Loucy (cell line): Measurements from ENCODE around the gene ALG14.
A peak's percentile ranks its signal among the peaks of the same experiment; 100 is the strongest.

Experiments used
- H2AFZ ChIP-seq: fragments of 200-600 bp; sonication (generic); 2 replicates; pipeline ENCODE4 v1.6.0; 2016; ENCODE audit warnings: antibody characterized with exemption, mild to moderate bottlenecking, low read length, moderate library complexity
- H3F3A ChIP-seq: fragments of 200-600 bp; 2 replicates; pipeline ENCODE4 v1.6.0; 2016; ENCODE audit warnings: antibody characterized with exemption, low read depth, mild to moderate bottlenecking
- H3K27me3 ChIP-seq: fragments of 200-600 bp; sonication (generic); 2 replicates; pipeline ENCODE4 v1.6.1; 2014; ENCODE audit warnings: low read length, mild to moderate bottlenecking; ENCODE audit not compliant: insufficient read depth, poor library complexity, severe bottlenecking
- H3K36me3 ChIP-seq: fragments of 200-600 bp; sonication (generic); 2 replicates; pipeline ENCODE4 v1.6.1; 2016; ENCODE audit warnings: low read length; ENCODE audit not compliant: insufficient read depth
- H3K4me1 ChIP-seq: fragments of 200-600 bp; sonication (generic); 2 replicates; pipeline ENCODE4 v1.5.1; 2014; ENCODE audit warnings: low read length, mild to moderate bottlenecking; ENCODE audit not compliant: insufficient read depth, poor library complexity, severe bottlenecking
- H3K4me2 ChIP-seq: fragments of 200-600 bp; sonication (generic); 2 replicates; pipeline ENCODE4 v1.6.0; 2014; ENCODE audit warnings: antibody characterized with exemption, low read length, low read depth, mild to moderate bottlenecking; ENCODE audit not compliant: poor library complexity, severe bottlenecking
- H3K4me3 ChIP-seq: fragments of 200-600 bp; sonication (generic); 2 replicates; pipeline ENCODE4 v1.5.1; 2014; ENCODE audit warnings: low read length, mild to moderate bottlenecking, mixed read lengths; ENCODE audit not compliant: poor library complexity, severe bottlenecking
- H3K79me2 ChIP-seq: fragments of 200-600 bp; sonication (generic); 2 replicates; pipeline ENCODE4 v1.6.1; 2014; ENCODE audit warnings: low read length; ENCODE audit not compliant: insufficient read depth
- H3K9ac ChIP-seq: fragments of 200-600 bp; sonication (generic); 2 replicates; pipeline ENCODE4 v1.6.0; 2014; ENCODE audit warnings: mild to moderate bottlenecking, low read depth, low read length, moderate library complexity; ENCODE audit not compliant: poor library complexity, severe bottlenecking
- H3K9me2 ChIP-seq: fragments of 200-600 bp; sonication (generic); replicated peaks from 2 replicates; pipeline ENCODE4 v1.6.1; 2016; ENCODE audit warnings: low read depth, low read length, mixed read lengths
- H3K9me3 ChIP-seq: fragments of 200-600 bp; sonication (generic); 2 replicates; pipeline ENCODE4 v1.6.1; 2014; ENCODE audit warnings: mild to moderate bottlenecking, antibody characterized with exemption, low read length, low read depth; ENCODE audit not compliant: insufficient read depth
- H4K20me1 ChIP-seq: fragments of 200-600 bp; sonication (generic); 2 replicates; pipeline ENCODE4 v1.6.0; 2014; ENCODE audit warnings: antibody characterized with exemption, low read length, mild to moderate bottlenecking; ENCODE audit not compliant: insufficient read depth, poor library complexity, severe bottlenecking
- CTCF ChIP-seq: fragments of 200-600 bp; sonication (generic); conservative IDR thresholded peaks from 2 replicates; pipeline ENCODE4 v1.5.1; 2014; ENCODE audit warnings: mild to moderate bottlenecking, antibody characterized with exemption, low read length
- EZH2phosphoT487 ChIP-seq: fragments of 200-600 bp; IDR thresholded peaks from 2 replicates; pipeline ENCODE4 v1.6.1; 2018; ENCODE audit warnings: antibody characterized with exemption, mild to moderate bottlenecking, moderate library complexity, borderline replicate concordance

Gene ALG14

GRCh38 chr1:95072117-95072516 lies 634 bp downstream of the ALG14 start:
- peak overlapping the region; percentile 88 for H3K4me2 ChIP-seq
- no peaks in the 10 kb centered on the region for H3K36me3 ChIP-seq
- peak overlapping the region; percentile 95 for H2AFZ ChIP-seq
- no peaks in the 10 kb centered on the region for H3K9me2 ChIP-seq
- TF ChIP-seq CTCF (no peak), EZH2phosphoT487 (no peak)
- peak overlapping the region; percentile 63 for H3K9ac ChIP-seq
- no peaks in the 10 kb centered on the region for H3K9me3 ChIP-seq
- H3K4me3 ChIP-seq: peak overlapping the region; percentile 75
- no peaks in the 10 kb centered on the region for H3F3A ChIP-seq
- peaks cover 16% of the 10 kb centered on the region for H3K4me1 ChIP-seq
- H3K79me2 ChIP-seq: no peaks in the 10 kb centered on the region
- no peaks in the 10 kb centered on the region for H3K27me3 ChIP-seq
- no peaks in the 10 kb centered on the region for H4K20me1 ChIP-seq

- H3K9me3 ChIP-seq: no peaks in the 10 kb centered on the region
- H3K27me3 ChIP-seq: no peaks in the 10 kb centered on the region
- TF ChIP-seq EZH2phosphoT487 (no peak), CTCF (no peak)
- H2AFZ ChIP-seq: 0 out of 2 replicates have a peak overlapping the region, but pooled peaks have one; percentile 95
- H3K79me2 ChIP-seq: no peaks in the 10 kb centered on the region
- peak overlapping the region; percentile 75 for H3K4me3 ChIP-seq
- no peaks in the 10 kb centered on the region for H3K36me3 ChIP-seq
- no peaks in the 10 kb centered on the region for H3F3A ChIP-seq
- no peaks in the 10 kb centered on the region for H3K9me2 ChIP-seq
- peaks cover 16% of the 10 kb centered on the region for H3K4me1 ChIP-seq
- no peaks in the 10 kb centered on the region for H4K20me1 ChIP-seq
- H3K4me2 ChIP-seq: peak overlapping the region; percentile 88
- H3K9ac ChIP-seq: peak overlapping the region; percentile 63
Measured at GRCh38 chr1:95071539-95071938, 1.2 kb downstream of the ALG14 start.

GRCh38 chr1:95069710-95070093 lies 3.0 kb downstream of the ALG14 start:
- Histone ChIP-seq H3K4me3 (no peak overlapping the region), H4K20me1 (no peaks in the 10 kb centered on the region), H3K79me2 (no peaks in the 10 kb centered on the region), H3K4me2 (no peak overlapping the region), H3K27me3 (no peaks in the 10 kb centered on the region), H3F3A (no peaks in the 10 kb centered on the region), H3K9me2 (no peaks in the 10 kb centered on the region), H3K36me3 (no peaks in the 10 kb centered on the region), H3K4me1 (peaks cover 16% of the 10 kb centered on the region), H3K9me3 (no peaks in the 10 kb centered on the region), H3K9ac (no peak overlapping the region), H2AFZ (no peak overlapping the region)
- TF ChIP-seq CTCF (no peak), EZH2phosphoT487 (no peak)
